B cell (primary cell): ENCODE results near the gene GLDN. TPM values are rescaled to one million over a fixed set of nuclear protein-coding genes. Genes with fewer than 3 reads are reported as not detected.

Experiments used
- ATAC-seq: fragments of 200-7000 bp; cut with Tn5 transposase; one replicate; pipeline ENCODE4 v1.10.0; 2021; ENCODE audit warnings: low read depth, mild to moderate bottlenecking, moderate number of reproducible peaks, moderate library complexity
- CTCF ChIA-PET: fragments of 350-600 bp; sonication (Branson Sonifier 250); formaldehyde crosslinking; loops from one replicate; lab custom pipeline; 2021; ENCODE audit warnings: antibody characterized with exemption, inconsistent platforms; lab: Charles Lee
- POLR2A ChIA-PET: fragments of 350-600 bp; sonication (Branson Sonifier 250); formaldehyde crosslinking; loops from one replicate; lab custom pipeline; 2021; ENCODE audit warnings: antibody characterized with exemption; lab: Charles Lee
- DNase-seq: peaks from one replicate; pipeline ENCODE4 v3.0.0; 2013
- H2AFZ ChIP-seq: 2 replicates; pipeline ENCODE4 v1.6.1; 2012; ENCODE audit warnings: mild to moderate bottlenecking, low read depth, low read length; ENCODE audit not compliant: insufficient read depth, poor library complexity, severe bottlenecking
- H3K27ac ChIP-seq, 2 donors: 1 replicate in 1 of 2; 2 replicates in 1 of 2; pipeline ENCODE4 v1.5.1; 2012 to 2013; ENCODE audit warnings: low read length in 2 of 2, mild to moderate bottlenecking in 2 of 2, moderate library complexity in 1 of 2
- H3K27me3 ChIP-seq, 4 experiments: fragments of 200-600 bp in 1 of 4; sonication (generic) in 1 of 4; replicated peaks in 1 of 4; 1 replicate in 2 of 4; 2 replicates in 2 of 4; pipeline versions ENCODE4 v1.6.1 to v1.7.0; 2013 to 2016; ENCODE audit warnings: low read length in 3 of 4, mild to moderate bottlenecking in 2 of 4, mixed read lengths in 1 of 4, moderate library complexity in 1 of 4; ENCODE audit not compliant: insufficient read depth in 4 of 4, control insufficient read depth in 3 of 4; ENCODE audit errors: control extremely low read depth in 1 of 4
- H3K36me3 ChIP-seq, 2 experiments: replicated peaks in 1 of 2; 1 replicate in 1 of 2; 2 replicates in 1 of 2; pipeline versions ENCODE4 v1.6.1 to v1.7.1; 2013; ENCODE audit warnings: low read length in 1 of 2; ENCODE audit not compliant: insufficient read depth in 2 of 2, control insufficient read depth in 1 of 2; ENCODE audit errors: control extremely low read depth in 1 of 2, extremely low read depth in 1 of 2
- H3K4me1 ChIP-seq, 2 donors: fragments of 200-600 bp in 1 of 2; sonication (generic) in 1 of 2; 1 replicate in 1 of 2; 2 replicates in 1 of 2; pipeline versions ENCODE4 v1.5.1 to v1.6.1; 2013 to 2017; ENCODE audit warnings: low read length in 2 of 2; ENCODE audit not compliant: control insufficient read depth in 2 of 2, insufficient read depth in 2 of 2
- H3K4me2 ChIP-seq: replicated peaks from 2 replicates; pipeline ENCODE3; 2012; ENCODE audit warnings: mild to moderate bottlenecking, low read depth, low read length; ENCODE audit not compliant: poor library complexity, severe bottlenecking
- H3K4me3 ChIP-seq, 5 experiments: fragments of 200-600 bp in 1 of 5; sonication (generic) in 1 of 5; 1 replicate in 3 of 5; 2 replicates in 2 of 5; pipeline versions ENCODE4 v1.5.1 to v1.7.0; 2011 to 2016; ENCODE audit warnings: low read length in 4 of 5, mild to moderate bottlenecking in 4 of 5, low read depth in 2 of 5, control low read depth in 1 of 5, moderate library complexity in 1 of 5; ENCODE audit not compliant: insufficient read depth in 1 of 5; ENCODE audit errors: control extremely low read depth in 1 of 5, extremely low read depth in 1 of 5
- H3K79me2 ChIP-seq: fragments of 200-600 bp; sonication (generic); one replicate; pipeline ENCODE4 v1.6.0; 2016; ENCODE audit warnings: low read length; ENCODE audit not compliant: control insufficient read depth, insufficient read depth
- H3K9ac ChIP-seq: fragments of 200-600 bp; sonication (generic); 2 replicates; pipeline ENCODE4 v1.6.1; 2017; ENCODE audit warnings: mild to moderate bottlenecking, low read length, moderate library complexity
- H3K9me3 ChIP-seq, 3 donors: one replicate each; pipeline versions ENCODE4 v1.6.1 to v1.7.1; 2013; ENCODE audit warnings: low read length in 2 of 3; ENCODE audit not compliant: control insufficient read depth in 2 of 3, insufficient read depth in 1 of 3; ENCODE audit errors: control extremely low read depth in 1 of 3
- H4K20me1 ChIP-seq: 2 replicates; pipeline ENCODE4 v1.6.0; 2012; ENCODE audit warnings: mild to moderate bottlenecking, low read length; ENCODE audit not compliant: insufficient read depth, control insufficient read depth, poor library complexity, severe bottlenecking
- H3K27ac Mint-ChIP-seq: one replicate; pipeline ENCODE4 v1.8.0; 2021; ENCODE audit warnings: mixed read lengths
- H3K27me3 Mint-ChIP-seq: one replicate; pipeline ENCODE4 v1.8.0; 2021; ENCODE audit warnings: mixed read lengths
- H3K4me1 Mint-ChIP-seq: one replicate; pipeline ENCODE4 v1.8.0; 2021; ENCODE audit warnings: mixed read lengths
- H3K4me3 Mint-ChIP-seq: one replicate; pipeline ENCODE4 v1.8.0; 2021; ENCODE audit warnings: mixed read lengths
- H3K9me3 Mint-ChIP-seq: one replicate; pipeline ENCODE4 v1.8.0; 2022; ENCODE audit warnings: mixed read lengths; ENCODE audit not compliant: insufficient read depth
- EZH2 ChIP-seq: IDR thresholded peaks from 2 replicates; pipeline ENCODE4 v1.6.1; 2012; ENCODE audit warnings: borderline replicate concordance, low read depth, mild to moderate bottlenecking, moderate library complexity, low read length; ENCODE audit not compliant: insufficient read depth, poor library complexity, severe bottlenecking
- WGBS: methylation state at CpG from one replicate; pipeline ENCODE4 v1.1.5; 2013; ENCODE audit warnings: missing lambda C conversion rate; ENCODE audit not compliant: insufficient coverage; 5-methylcytosine and 5-hydroxymethylcytosine counted together
- intact Hi-C: fragments of 100-400 bp; cut with micrococcal nuclease; formaldehyde crosslinking; loops from one replicate; pipeline ENCODE4 v1.10.0; 2022
- polyA plus RNA-seq: library from polyadenylated mRNA; depleted of rRNA; stranded (reverse); fragments of >200 nt; gene quantifications from 2 replicates; pipeline ENCODE4 v1.2.3, GENCODE V29; 2012
- total RNA-seq, 2 donors: library from RNA; stranded (reverse); fragments of 120-200 nt in 1 of 2; gene quantifications; 1 replicate in 1 of 2; 2 replicates in 1 of 2; pipeline versions ENCODE4 v1.2.3 to v1.2.4, GENCODE V29; 2013 to 2022
- TF ChIP-seq, protein P1 (sequence below): fragments of 200-600 bp; IDR thresholded peaks from one replicate; pipeline ENCODE4 v1.8.0; 2022; ENCODE audit warnings: antibody characterized with exemption, mild to moderate bottlenecking

GLDN gene
- total and polyA plus RNA-seq, 2 donors (not counting 1 experiment from before 2014, with no cell fraction given): not detected

GRCh38 chr15:51310064-51310463 is 31.4 kb upstream of the GLDN start:
- Histone ChIP-seq H4K20me1 (no peaks in the 10 kb centered on the region), H2AFZ (no peak overlapping the region), H3K36me3 (no peaks in the 10 kb centered on the region), H3K9ac (no peak overlapping the region), H3K9me3 (no peaks in the 10 kb centered on the region), H3K4me1 (no peaks in the 10 kb centered on the region), H3K27me3 (peaks cover 0 to 4% (median 2%) of the 10 kb centered on the region in 4 experiments), H3K27ac (no peak overlapping the region), H3K4me2 (no peak overlapping the region), H3K79me2 (no peaks in the 10 kb centered on the region), H3K4me3 (no peak overlapping the region)
- H3K4me1 Mint-ChIP-seq: no peaks in the 10 kb centered on the region
- TF ChIP-seq, protein P1, sequence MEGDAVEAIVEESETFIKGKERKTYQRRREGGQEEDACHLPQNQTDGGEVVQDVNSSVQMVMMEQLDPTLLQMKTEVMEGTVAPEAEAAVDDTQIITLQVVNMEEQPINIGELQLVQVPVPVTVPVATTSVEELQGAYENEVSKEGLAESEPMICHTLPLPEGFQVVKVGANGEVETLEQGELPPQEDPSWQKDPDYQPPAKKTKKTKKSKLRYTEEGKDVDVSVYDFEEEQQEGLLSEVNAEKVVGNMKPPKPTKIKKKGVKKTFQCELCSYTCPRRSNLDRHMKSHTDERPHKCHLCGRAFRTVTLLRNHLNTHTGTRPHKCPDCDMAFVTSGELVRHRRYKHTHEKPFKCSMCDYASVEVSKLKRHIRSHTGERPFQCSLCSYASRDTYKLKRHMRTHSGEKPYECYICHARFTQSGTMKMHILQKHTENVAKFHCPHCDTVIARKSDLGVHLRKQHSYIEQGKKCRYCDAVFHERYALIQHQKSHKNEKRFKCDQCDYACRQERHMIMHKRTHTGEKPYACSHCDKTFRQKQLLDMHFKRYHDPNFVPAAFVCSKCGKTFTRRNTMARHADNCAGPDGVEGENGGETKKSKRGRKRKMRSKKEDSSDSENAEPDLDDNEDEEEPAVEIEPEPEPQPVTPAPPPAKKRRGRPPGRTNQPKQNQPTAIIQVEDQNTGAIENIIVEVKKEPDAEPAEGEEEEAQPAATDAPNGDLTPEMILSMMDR: no peak
- TF ChIP-seq EZH2: no peak
- intact Hi-C loops: no loop called here
- no peak overlapping the region for H3K4me3 Mint-ChIP-seq
- no peak overlapping the region for H3K27ac Mint-ChIP-seq
- no peaks in the 10 kb centered on the region for H3K9me3 Mint-ChIP-seq
- ChIA-PET POLR2A (no interaction called here), CTCF (no interaction called here)
- ATAC-seq (no peak), DNase-seq (no peak)
- H3K27me3 Mint-ChIP-seq: peaks cover 15% of the 10 kb centered on the region
- WGBS: 100% methylated on average over 1 of the region's 2 CpGs

DNA sequence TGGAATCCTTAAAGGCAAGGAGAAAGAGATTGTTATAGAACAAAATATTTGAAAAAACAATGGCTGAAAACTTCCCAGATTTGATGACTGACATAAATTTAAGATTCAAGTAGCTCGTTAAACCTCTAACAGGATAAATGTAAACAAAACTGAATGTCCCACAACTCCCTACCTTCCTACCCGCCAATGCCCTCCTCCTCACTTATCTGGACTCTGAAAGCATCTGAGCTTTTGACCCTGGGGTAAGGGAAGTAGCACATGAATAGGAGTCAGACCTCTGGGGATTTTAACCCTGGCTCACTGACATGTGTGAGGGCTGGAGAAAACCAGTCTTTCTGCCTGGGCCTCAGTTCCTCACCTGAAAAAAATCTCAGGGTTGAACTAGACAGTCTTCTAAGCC is 29.9 kb upstream of the GLDN start:
- no CpG with 5 or more reads among the region's 2 CpGs for WGBS
- H3K27me3 ChIP-seq: peaks cover 0 to 4% (median 2%) of the 10 kb centered on the region in 4 experiments
- no peak overlapping the region for H3K4me3 Mint-ChIP-seq
- no peak for ATAC-seq
- no peaks in the 10 kb centered on the region for H4K20me1 ChIP-seq
- H3K4me2 ChIP-seq: no peak overlapping the region
- H3K9me3 ChIP-seq: no peaks in the 10 kb centered on the region
- ChIA-PET POLR2A (no interaction called here), CTCF (no interaction called here)
- no peaks in the 10 kb centered on the region for H3K79me2 ChIP-seq
- intact Hi-C loops: no loop called here
- TF ChIP-seq, protein P1: no peak
- TF ChIP-seq EZH2: no peak
- no peak overlapping the region for H3K9ac ChIP-seq
- no peak for DNase-seq
- H3K36me3 ChIP-seq: no peaks in the 10 kb centered on the region
- no peak overlapping the region for H2AFZ ChIP-seq
- no peak overlapping the region for H3K27ac Mint-ChIP-seq
- no peak overlapping the region for H3K27ac ChIP-seq
- no peak overlapping the region for H3K4me3 ChIP-seq
- no peaks in the 10 kb centered on the region for H3K9me3 Mint-ChIP-seq
- no peaks in the 10 kb centered on the region for H3K4me1 Mint-ChIP-seq
- no peaks in the 10 kb centered on the region for H3K4me1 ChIP-seq
- peaks cover 12% of the 10 kb centered on the region for H3K27me3 Mint-ChIP-seq
